ENCODE data around the gene MAPT.

MAPT gene

DNA sequence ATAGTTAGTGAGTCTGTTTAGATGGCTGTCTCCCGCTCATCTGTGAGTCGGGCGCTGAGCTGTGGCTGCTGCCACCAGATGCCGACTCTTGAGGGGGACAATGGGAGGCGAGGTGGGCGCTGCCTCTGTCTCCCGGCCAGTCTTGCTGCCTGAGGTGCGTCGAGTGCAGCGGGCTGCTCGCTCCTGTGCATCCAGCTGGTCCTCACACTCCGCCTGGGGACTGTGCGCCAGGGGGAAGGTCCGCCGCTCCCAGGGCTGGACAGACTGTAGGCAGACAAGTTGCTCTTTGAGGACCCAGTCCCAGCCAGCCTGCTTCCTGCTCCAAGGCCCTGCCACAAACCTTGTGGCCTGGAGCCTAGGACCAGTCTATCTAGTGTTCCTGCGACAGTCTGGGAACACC lies 137.1 kb downstream of the MAPT start:
- no peak for DNase-seq (ENCODE audit: low read depth)

- DNase-seq (ENCODE audit: low read depth), result no peak
Measured at GRCh38 chr17:46031920-46032319, 137.6 kb downstream of the MAPT start.

DNA sequence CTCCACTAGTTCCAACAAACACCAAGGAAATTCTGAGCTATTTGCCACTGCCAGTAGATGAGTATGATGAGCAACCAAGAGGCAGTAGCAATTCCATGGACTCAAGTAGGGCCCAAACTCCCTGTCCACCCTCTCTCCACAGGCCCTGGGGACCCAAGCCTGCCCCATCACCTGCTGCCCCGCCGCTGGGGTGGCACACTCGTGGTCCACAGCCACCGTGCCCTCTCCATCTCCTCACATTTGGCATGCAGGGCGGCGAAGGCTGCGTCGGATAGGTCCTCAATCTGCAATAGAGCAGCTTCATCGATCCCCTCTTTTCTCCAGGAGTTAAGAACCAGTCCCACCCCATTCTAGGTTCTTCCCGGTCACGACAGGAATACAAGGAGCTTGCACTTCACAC lies 138.6 kb downstream of the MAPT start:
- DNase-seq (ENCODE audit: low read depth), result no peak

GRCh38 chr17:46033392-46033791 lies 139.0 kb downstream of the MAPT start:
- DNase-seq (ENCODE audit: low read depth), result no peak

DNA sequence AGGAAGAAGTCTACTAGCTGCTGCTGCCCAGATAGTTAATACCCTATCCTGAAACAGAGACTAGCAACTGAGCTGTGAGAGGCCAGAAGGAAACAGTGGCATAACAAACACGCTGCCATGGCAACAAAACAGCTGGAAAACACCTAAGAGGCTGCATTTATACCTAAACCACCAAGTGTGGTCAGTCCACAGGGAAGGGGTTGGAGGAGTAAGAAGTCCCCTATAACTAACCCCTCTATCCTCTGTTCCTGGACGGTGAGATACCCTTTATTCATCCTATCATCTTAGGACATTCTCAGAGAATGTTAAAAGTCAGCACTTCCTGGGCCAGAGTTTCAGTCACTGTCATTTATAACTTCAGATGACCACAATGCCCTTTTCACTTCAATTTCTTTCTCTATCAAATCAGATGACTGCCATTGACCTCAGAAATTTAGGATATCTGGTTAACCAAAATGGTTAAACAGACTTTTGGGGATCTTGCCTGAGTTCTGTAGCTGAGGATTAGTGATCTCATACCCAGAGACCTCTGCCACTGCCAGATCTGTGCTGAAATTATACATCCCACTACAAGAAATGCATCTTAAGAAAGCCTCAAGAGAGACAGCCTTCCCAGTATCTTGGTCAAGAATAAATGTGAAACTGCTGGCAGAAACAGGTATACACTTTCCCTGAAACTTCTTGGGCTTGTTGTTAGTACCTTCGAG lies 140.9 kb downstream of the MAPT start:
- DNase-seq (ENCODE audit: low read depth), result no peak

DNA sequence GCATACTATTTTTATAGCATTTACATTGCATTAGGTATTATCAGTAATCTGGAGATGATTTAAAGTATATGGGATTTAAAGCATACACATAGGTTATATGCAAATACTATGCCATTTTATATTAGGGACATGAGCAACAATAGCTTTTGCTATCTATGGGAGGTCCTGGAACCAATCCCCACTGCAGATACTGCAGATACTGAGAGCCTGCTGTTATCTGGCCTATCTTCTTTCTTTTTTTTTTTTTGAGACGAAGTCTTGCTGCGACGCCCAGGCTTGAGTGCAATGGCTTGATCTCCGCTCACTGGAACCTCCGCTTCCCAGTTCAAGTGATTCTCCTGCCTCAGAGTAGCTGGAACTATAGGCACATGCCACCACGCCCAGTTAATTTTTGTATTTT lies 142.1 kb downstream of the MAPT start:
- DNase-seq (ENCODE audit: low read depth), result no peak

DNA sequence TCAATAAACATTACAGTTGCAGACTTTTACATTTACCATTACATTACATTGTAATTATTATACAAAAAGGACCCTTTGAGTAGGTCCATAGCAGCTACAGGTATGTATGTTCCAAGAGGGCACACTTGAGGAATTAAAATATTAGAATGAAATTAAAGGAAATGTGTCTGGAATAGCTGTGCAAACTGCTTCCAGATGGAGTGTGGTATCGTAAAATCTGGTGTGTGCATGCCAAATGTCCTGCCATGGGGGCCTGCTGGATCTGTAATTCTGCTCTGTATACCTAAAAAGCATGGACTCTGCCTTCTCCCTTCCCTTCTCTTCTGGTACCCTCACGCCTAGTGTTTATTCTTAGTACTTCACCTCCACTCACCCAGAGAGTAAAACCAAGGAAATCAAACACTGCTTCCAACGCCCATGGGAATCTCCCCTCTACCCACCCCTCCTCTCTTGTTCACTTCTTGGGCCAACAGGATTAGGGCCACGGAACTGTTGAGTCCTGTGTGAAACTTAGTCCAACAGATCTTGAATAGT lies 143.4 kb downstream of the MAPT start:
- DNase-seq (ENCODE audit: low read depth), result no peak

- DNase-seq (ENCODE audit: low read depth), result no peak
Measured at GRCh38 chr17:46038414-46038813, 144.1 kb downstream of the MAPT start.

GRCh38 chr17:46038937-46039336 lies 144.6 kb downstream of the MAPT start:
- no peak for DNase-seq (ENCODE audit: low read depth)

- DNase-seq (ENCODE audit: low read depth), result no peak
Measured at GRCh38 chr17:46039592-46040186, 145.3 kb downstream of the MAPT start.

DNA sequence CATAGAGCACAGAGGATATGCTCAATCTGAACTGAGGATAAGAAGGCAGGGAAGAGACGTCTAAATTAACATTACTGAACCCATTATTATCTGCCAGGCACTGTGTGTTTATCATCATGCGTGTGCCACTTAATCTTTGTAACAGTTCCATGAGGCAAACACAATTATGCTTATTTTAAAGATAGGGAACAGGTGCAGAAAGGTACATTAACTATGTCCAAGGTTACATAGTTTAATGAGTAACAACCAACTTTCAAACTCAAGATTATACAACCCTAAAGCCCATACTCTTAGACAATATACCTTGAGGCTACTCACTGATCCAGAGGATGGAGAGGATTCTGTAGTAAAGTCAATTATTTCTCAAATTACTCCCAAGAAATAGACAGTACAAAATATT lies 147.9 kb downstream of the MAPT start:
- no peak for DNase-seq (ENCODE audit: low read depth)

DNA sequence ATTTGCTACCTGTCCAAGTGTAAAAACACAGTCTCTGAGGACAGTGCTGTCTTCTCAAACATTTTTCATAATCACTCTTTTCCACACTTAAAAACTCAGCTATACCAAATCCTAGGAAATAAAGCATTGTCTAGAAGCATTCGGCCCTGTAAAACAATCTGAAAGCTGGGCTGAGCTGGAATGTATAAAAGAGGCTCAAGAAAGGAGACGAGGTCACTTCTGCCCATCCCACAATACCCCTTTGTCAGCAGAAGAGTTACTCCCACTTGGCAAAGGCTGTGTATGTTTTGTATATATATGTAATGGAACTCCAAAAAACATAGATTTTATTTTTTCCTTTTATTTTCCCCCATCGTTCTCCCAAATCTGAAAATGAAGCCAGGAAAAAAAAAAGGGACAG lies 148.6 kb downstream of the MAPT start:
- no peak for DNase-seq (ENCODE audit: low read depth)

DNA sequence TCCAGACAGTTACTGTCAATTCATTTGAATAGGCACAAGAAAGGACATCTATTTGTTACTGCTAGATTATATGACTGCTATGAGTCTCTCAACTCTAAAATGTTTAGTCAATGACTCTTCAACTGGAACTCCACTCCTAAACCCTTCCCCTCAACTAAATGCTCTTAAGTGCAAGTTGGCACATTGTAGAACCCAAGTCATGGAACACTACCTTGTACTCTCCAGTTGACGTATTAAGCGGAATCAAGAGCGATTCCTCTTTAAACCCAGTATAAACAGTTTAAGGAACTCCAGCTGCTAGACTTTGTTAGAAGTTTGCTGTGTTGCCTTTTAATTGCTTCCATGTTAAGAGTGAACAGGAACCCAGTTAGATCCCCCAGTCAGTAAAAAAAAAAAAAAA lies 149.3 kb downstream of the MAPT start:
- no peak for DNase-seq (ENCODE audit: low read depth)

GRCh38 chr17:46044286-46044928 lies 150.1 kb downstream of the MAPT start:
- no peak for DNase-seq (ENCODE audit: low read depth)

GRCh38 chr17:46044989-46045388 lies 150.6 kb downstream of the MAPT start:
- DNase-seq (ENCODE audit: low read depth), result no peak

GRCh38 chr17:46045639-46046038 lies 151.3 kb downstream of the MAPT start:
- no peak for DNase-seq (ENCODE audit: low read depth)

GRCh38 chr17:46046957-46047356 lies 152.6 kb downstream of the MAPT start:
- DNase-seq (ENCODE audit: low read depth), result no peak

DNA sequence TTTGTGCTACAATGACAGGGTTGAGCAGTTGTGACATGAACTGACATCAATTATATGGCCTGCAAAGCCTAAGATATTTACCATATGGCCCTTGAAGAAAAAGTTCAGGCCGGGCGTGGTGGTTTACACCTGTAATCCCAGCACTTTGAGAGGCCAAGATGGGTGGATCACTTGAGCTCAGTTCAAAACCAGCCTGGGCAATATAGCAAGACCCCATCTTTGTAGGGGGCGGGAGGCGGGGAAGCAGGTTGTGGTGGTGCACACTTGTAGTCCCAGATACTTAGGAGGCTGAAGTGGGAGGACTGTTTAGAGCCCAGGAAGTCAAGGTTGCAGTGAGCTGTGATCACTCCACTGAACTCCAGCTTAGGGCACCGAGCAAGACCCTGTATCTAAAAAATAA lies 153.0 kb downstream of the MAPT start:
- DNase-seq (ENCODE audit: low read depth), result no peak

GRCh38 chr17:46047856-46048255 lies 153.5 kb downstream of the MAPT start:
- no peak for DNase-seq (ENCODE audit: low read depth)

DNA sequence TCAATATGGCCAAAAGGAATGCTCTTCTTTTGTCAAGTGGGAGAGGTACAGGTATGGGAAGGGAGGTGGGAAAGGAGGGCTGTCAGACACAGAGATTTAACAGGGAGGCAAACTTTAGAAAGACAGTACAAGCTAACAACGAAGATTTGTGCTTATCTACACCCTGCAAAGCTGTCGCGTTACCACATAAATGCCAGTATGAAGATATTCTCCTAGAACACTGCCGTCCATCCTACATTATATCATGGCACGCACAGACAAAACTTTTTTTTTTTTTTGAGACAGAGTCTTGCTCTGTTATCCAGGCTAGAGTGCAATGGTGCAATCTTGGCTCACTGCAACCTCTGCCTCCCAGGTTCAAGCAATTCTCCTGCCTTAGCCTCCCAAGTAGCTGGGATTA lies 155.3 kb downstream of the MAPT start:
- DNase-seq (ENCODE audit: low read depth), result no peak

- no peak for DNase-seq (ENCODE audit: low read depth)
Measured at GRCh38 chr17:46053911-46054534, 159.7 kb downstream of the MAPT start.

DNA sequence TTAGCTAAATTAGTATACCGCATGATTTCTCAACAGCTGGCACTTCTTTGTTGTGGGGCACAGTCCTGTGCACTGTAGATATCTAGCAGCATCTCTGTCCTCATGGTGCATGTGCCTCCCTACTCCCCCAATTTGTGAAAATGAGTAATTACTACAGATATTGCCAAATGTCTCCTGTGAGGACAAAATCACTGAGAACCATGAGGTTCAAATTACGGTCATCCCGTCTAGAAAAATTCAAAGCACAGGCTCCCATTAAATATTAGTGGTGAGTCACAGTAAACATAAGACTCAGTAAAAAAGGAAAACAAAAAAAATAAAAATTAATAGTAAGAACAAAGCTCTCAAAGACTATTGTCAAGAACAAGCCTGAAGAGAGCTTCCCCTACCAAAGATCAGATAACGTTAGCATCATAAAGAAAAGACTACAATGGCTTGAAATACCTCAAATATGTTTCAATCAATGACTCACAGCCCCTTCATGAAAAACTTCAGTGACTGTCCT lies 162.5 kb downstream of the MAPT start:
- no peak for DNase-seq (ENCODE audit: low read depth)

DNA sequence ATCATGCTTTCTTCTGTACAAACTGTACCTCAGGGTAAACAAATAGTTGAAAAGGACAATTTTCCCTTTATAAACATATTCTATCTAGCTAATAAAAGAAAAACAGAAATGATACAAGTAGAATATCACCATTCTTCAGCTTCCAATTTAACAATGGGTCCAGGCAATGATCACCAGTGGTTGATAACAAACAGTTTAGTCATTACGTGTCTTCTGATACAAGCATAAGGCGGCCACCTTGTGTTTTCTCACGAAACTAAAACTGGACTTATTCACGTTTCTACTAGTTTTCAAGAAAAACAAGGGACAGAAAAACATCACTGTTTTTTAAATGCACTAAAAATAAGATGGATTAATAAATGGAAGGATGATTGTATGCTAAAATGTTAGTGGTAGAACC lies 163.0 kb downstream of the MAPT start:
- DNase-seq (ENCODE audit: low read depth), result no peak
